ENCODE measurements around the gene HSCB. TPM values are rescaled to one million over a fixed set of nuclear protein-coding genes. Genes with fewer than 3 reads are reported as not detected.
A peak's percentile ranks its signal among the peaks of the same experiment; 100 is the strongest.

Gene HSCB
- total and polyA plus RNA-seq, 9 of the 15 experiments (the other 6 are each of a cell fraction or from before 2014, with no cell fraction given): 2.6 to 13.1 (median 8.6) TPM

- TF ChIP-seq ZNF592 (IDR thresholded peaks at IDR 0.05) (peak; percentile 73), BHLHE40 (IDR thresholded peaks at IDR 0.05; ENCODE audit: low read length) (peak; percentile 89), L3MBTL2 (IDR thresholded peaks at IDR 0.05) (peak; percentile 86), USF1 (CRISPR knock-in tag; IDR thresholded peaks at IDR 0.05) (peak; percentile 55; the same call in 1 of the 2 replicates), NKRF (IDR thresholded peaks at IDR 0.05; ENCODE audit: borderline replicate concordance) (0 out of 2 replicates have a peak, but pooled peaks have one; percentile 28), SAP30 (IDR thresholded peaks at IDR 0.05; ENCODE audit: borderline replicate concordance, insufficient read depth, low read depth, low read length, poor library complexity, severe bottlenecking) (no peak), NR3C1 (CRISPR knock-in tag; IDR thresholded peaks at IDR 0.05) (no peak), TCF15 (CRISPR knock-in tag; IDR thresholded peaks at IDR 0.05) (no peak), STAT6 (CRISPR knock-in tag; IDR thresholded peaks at IDR 0.05) (no peak), HEY1 (CRISPR knock-in tag; IDR thresholded peaks at IDR 0.05; ENCODE audit: borderline replicate concordance) (no peak), CBFA2T3 (IDR thresholded peaks at IDR 0.05) (peak; percentile 18; the same call in 1 of the 2 replicates), RAD51 (IDR thresholded peaks at IDR 0.05; ENCODE audit: borderline replicate concordance, low read depth) (0 out of 2 replicates have a peak, but pooled peaks have one; percentile 29), TAF1 (IDR thresholded peaks at IDR 0.05; ENCODE audit: control insufficient read depth, extremely low read depth, insufficient read depth, low read length, severe bottlenecking) (peak; percentile 23), MYNN (IDR thresholded peaks at IDR 0.05) (peak; percentile 81), MYNN (CRISPR knock-in tag; IDR thresholded peaks at IDR 0.05) (no peak), SMAD4 (CRISPR knock-in tag; conservative IDR thresholded peaks at IDR 0.05) (peak; percentile 44; the same call in 1 of the 2 replicates)
Measured at GRCh38 chr22:28801845-28802594, 60.2 kb downstream of the HSCB start (continued).

All from K562 (cell line).